Lower leg skin (tissue), 4 donors: Measurements from ENCODE around the gene NBDY. TPM values are rescaled to one million over a fixed set of nuclear protein-coding genes. Genes with fewer than 3 reads are reported as not detected.

Source experiments
- DNase-seq, 2 donors: peaks; one replicate each; pipeline ENCODE4 v3.0.0-alpha.2; 2019; ENCODE audit warnings: low spot score in 2 of 2
- H3K4me3 ChIP-seq: fragments of 200-600 bp; sonication (generic); 2 replicates; pipeline ENCODE4 v1.5.1; 2017; ENCODE audit warnings: mild to moderate bottlenecking, low read depth; ENCODE audit not compliant: poor library complexity, severe bottlenecking
- CTCF ChIP-seq, 3 donors: fragments of 450-650 bp; IDR thresholded peaks; one replicate each; pipeline ENCODE4 v1.5.1; 2016; ENCODE audit warnings: antibody characterized with exemption in 3 of 3, mild to moderate bottlenecking in 3 of 3, moderate library complexity in 2 of 3
- POLR2A ChIP-seq, 2 donors: fragments of 450-650 bp; IDR thresholded peaks; one replicate each; pipeline ENCODE4 v1.6.1; 2016 to 2017; ENCODE audit warnings: antibody characterized with exemption in 2 of 2, mild to moderate bottlenecking in 1 of 2, moderate library complexity in 1 of 2
- WGBS, 2 donors: methylation state at CpG; one replicate each; pipeline ENCODE4 v1.1.5; 2018; 5-methylcytosine and 5-hydroxymethylcytosine counted together
- intact Hi-C: fragments of 100-400 bp; cut with DNase I; formaldehyde crosslinking; loops from one replicate; pipeline ENCODE4 v1.15.0; 2023; ENCODE audit warnings: low total_unique reads
- total RNA-seq, 4 donors: library from RNA; depleted of rRNA; stranded (reverse); fragments of >200 nt; gene quantifications; one replicate each; pipeline ENCODE4 v1.1.0, GENCODE V29; 2016

The NBDY gene
- total RNA-seq, 4 donors from 2014 or later: 13.7 to 23.5 (median 16.6) TPM

GRCh38 chrX:56762707-56763555, 33.9 kb downstream of the NBDY start:
- TF ChIP-seq POLR2A (IDR thresholded peaks at IDR 0.05) (no peak), CTCF (IDR thresholded peaks at IDR 0.05) (no peak)
- intact Hi-C loops: no loop called here
- peak in 1 of 2 donors; percentile 82 for DNase-seq
- WGBS, 2 donors: 84 to 90% methylated on average over 6 of the region's 6 CpGs
- H3K4me3 ChIP-seq: no peak overlapping the region

DNA sequence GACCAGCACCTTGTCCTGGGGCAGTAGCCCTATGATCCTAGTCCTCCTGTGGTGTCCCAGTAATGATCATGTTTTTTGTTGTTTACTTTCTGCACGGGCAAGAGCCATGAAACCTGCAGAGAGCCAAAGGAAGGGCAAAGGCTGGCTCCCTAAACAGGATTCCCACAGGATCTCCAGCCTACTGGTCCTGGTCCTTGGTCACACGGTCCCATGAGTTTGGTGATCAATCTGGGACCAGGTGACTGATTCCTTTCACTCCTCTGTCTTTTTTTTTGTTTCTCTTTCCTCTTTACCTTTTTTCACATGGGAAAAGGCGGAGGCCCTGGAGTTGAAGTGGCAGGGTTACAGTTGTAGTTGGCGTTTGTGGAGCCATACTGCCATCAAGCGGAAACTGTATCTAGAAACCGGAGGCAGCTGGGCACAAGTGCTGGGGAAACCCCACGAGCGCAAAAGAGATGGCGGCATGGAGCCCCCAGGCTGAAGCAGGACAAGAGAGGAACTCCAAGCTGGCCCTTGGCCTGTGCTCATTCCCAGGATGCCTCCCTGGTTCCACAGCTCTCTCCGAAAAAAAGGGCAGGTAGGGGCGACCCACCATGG, 34.6 kb downstream of the NBDY start:
- H3K4me3 ChIP-seq: no peak overlapping the region
- intact Hi-C loops: no loop called here
- no peak for TF ChIP-seq CTCF (IDR thresholded peaks at IDR 0.05)
- no peak for TF ChIP-seq POLR2A (IDR thresholded peaks at IDR 0.05)
- DNase-seq: peak in 1 of 2 donors; percentile 94
- WGBS, 2 donors: 30 to 76% methylated on average over 11 of the region's 11 CpGs

- DNase-seq: peak; percentile 22 to 93
- WGBS, 2 donors: 21 to 32% methylated on average over 9 to 20 of the region's 20 CpGs
- no peak overlapping the region for H3K4me3 ChIP-seq
- no peak for TF ChIP-seq POLR2A (IDR thresholded peaks at IDR 0.05)
- no peak for TF ChIP-seq CTCF (IDR thresholded peaks at IDR 0.05)
- intact Hi-C loops: no loop called here
Measured at GRCh38 chrX:56764153-56764974, 35.3 kb downstream of the NBDY start.

DNA sequence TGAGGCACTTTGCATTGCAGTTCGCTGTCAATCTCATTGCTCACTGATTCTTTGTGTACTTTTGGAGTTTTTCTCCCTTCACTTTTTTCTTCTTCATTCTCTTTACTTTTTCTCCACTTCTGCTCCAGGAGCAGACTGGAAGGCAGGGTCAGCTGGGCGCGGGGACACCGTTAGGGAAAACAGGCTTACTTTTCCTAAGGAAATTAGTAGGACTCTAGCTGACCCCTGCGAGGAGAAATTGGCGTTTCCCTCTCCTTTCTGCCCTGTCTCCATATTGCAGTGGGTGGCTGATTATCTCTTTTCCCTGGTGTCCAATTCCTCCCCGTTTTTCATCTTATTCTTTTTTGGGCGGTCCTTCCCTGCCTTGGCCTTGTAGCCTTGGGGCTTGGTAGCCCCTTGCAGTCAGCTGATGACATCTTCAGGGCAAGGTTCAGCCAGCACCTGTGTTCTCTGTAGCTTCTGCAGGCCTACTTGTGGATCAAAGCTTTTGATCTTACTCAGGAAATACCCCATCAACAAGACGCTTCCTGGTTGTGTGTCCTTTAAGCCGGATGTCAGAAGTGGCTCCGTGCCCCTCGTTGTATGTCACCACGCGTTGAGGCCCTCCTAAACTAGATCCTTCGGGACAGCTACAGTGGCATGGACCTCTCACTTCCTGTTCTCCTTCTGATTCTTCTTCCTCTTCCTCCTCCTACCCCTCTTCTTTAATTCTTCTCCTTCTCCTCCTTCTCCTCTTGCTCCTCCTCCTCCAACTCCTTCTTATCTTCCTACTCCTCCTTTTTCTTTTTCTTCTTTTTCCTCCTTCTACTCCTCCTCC, 36.1 kb downstream of the NBDY start:
- peak in 1 of 2 donors; percentile 81 for DNase-seq
- 64 to 66% methylated on average over 15 of the region's 15 CpGs for WGBS, 2 donors
- no peak overlapping the region for H3K4me3 ChIP-seq
- TF ChIP-seq CTCF (IDR thresholded peaks at IDR 0.05) (no peak), POLR2A (IDR thresholded peaks at IDR 0.05) (no peak)
- intact Hi-C loops: no loop called here
